Sigmoid colon (tissue), 7 donors: ENCODE data around the gene ELMO1. TPM values are rescaled to one million over a fixed set of nuclear protein-coding genes. Genes with fewer than 3 reads are reported as not detected.

Source experiments
- DNase-seq: peaks from one replicate; pipeline ENCODE4 v3.0.0-alpha.2; 2019
- H3K27ac ChIP-seq, 4 donors: fragments of 200-600 bp; sonication (generic); one replicate each; pipeline ENCODE4 v1.5.1; 2016 to 2019; ENCODE audit warnings: mild to moderate bottlenecking in 1 of 4
- H3K27me3 ChIP-seq, 3 donors: fragments of 200-600 bp; sonication (generic); one replicate each; pipeline ENCODE4 v1.5.1; 2019; ENCODE audit warnings: mild to moderate bottlenecking in 1 of 3
- H3K36me3 ChIP-seq, 4 donors: fragments of 200-600 bp; sonication (generic); one replicate each; pipeline ENCODE4 v1.5.1; 2016 to 2019
- H3K4me1 ChIP-seq, 4 donors: fragments of 200-600 bp; sonication (generic); one replicate each; pipeline ENCODE4 v1.5.1; 2017 to 2019
- H3K4me3 ChIP-seq, 4 donors: fragments of 200-600 bp; sonication (generic); one replicate each; pipeline ENCODE4 v1.5.1; 2017 to 2019; ENCODE audit warnings: mild to moderate bottlenecking in 2 of 4, moderate library complexity in 1 of 4
- H3K9me3 ChIP-seq, 4 donors: fragments of 200-600 bp in 3 of 4; sonication (generic) in 3 of 4; one replicate each; pipeline versions ENCODE4 v1.5.1 to v1.6.1; 2013 to 2019
- CTCF ChIP-seq, 4 experiments: fragments of 450-650 bp in 3 of 4; fragments of 200-600 bp in 1 of 4; IDR thresholded peaks; one replicate each; pipeline ENCODE4 v1.5.1; 2016 to 2019; ENCODE audit warnings: antibody characterized with exemption in 4 of 4, mild to moderate bottlenecking in 3 of 4, moderate library complexity in 2 of 4
- EP300 ChIP-seq, 4 donors: sonication (generic); formaldehyde crosslinking; IDR thresholded peaks; one replicate each; pipeline ENCODE4 v1.6.1; 2017; ENCODE audit warnings: antibody characterized with exemption in 4 of 4
- POLR2A ChIP-seq, 2 donors: fragments of 450-650 bp; IDR thresholded peaks; one replicate each; pipeline ENCODE4 v1.6.1; 2016; ENCODE audit warnings: antibody characterized with exemption in 2 of 2, mild to moderate bottlenecking in 2 of 2, moderate library complexity in 2 of 2
- POLR2AphosphoS5 ChIP-seq, 4 donors: sonication (generic); formaldehyde crosslinking; IDR thresholded peaks; one replicate each; pipeline ENCODE4 v1.6.1; 2017; ENCODE audit warnings: antibody characterized with exemption in 4 of 4
- WGBS, 2 donors: extraction: QIAGEN DNeasy Blood & Tissue Kit; methylation state at CpG; one replicate each; pipeline ENCODE4 v1.1.7; 2013; 5-methylcytosine and 5-hydroxymethylcytosine counted together
- intact Hi-C: fragments of 100-400 bp; cut with DNase I; formaldehyde crosslinking; loops from one replicate; pipeline ENCODE4 v1.15.1; 2023
- polyA plus RNA-seq, 3 donors: library from polyadenylated mRNA; stranded (reverse); fragments of 200-250 nt; gene quantifications; one replicate each; pipeline ENCODE4 v1.2.3, GENCODE V29; 2013
- total RNA-seq, 4 donors: library from RNA; depleted of rRNA; stranded (reverse); fragments of >200 nt; gene quantifications; one replicate each; pipeline ENCODE4 v1.1.0, GENCODE V29; 2016
- donor health status: healthy with polysubstance abuse.
- donor health status: Bipolar disorder and iron deficiency.
- donor health status: healthy.

The ELMO1 gene
- total and polyA plus RNA-seq, 7 donors: 2.3 to 63.1 (median 33.9) TPM

GRCh38 chr7:36937754-36938563 is 510.7 kb downstream of the ELMO1 start:
- Histone ChIP-seq H3K27ac (no peak overlapping the region), H3K36me3 (no peaks in the 10 kb centered on the region), H3K9me3 (peaks cover 10 to 40% (median 30%) of the 10 kb centered on the region in 4 donors), H3K4me3 (no peak overlapping the region), H3K4me1 (no peaks in the 10 kb centered on the region), H3K27me3 (no peaks in the 10 kb centered on the region)
- DNase-seq: no peak
- WGBS, 2 donors: 95 to 96% methylated on average over 2 of the region's 2 CpGs
- no peak for TF ChIP-seq POLR2A (IDR thresholded peaks at IDR 0.05)
- TF ChIP-seq POLR2AphosphoS5 (IDR thresholded peaks at IDR 0.05): no peak
- no peak for TF ChIP-seq CTCF (IDR thresholded peaks at IDR 0.05)
- TF ChIP-seq EP300 (IDR thresholded peaks at IDR 0.05): no peak
- intact Hi-C loops: no loop called here

- H3K9me3 ChIP-seq: peaks cover 5 to 12% (median 7%) of the 10 kb centered on the region in 4 donors
- no peaks in the 10 kb centered on the region for H3K27me3 ChIP-seq
- intact Hi-C loops: no loop called here
- no peak overlapping the region for H3K27ac ChIP-seq
- no peaks in the 10 kb centered on the region for H3K36me3 ChIP-seq
- no peak for DNase-seq
- TF ChIP-seq CTCF (IDR thresholded peaks at IDR 0.05) (no peak), EP300 (IDR thresholded peaks at IDR 0.05) (no peak), POLR2AphosphoS5 (IDR thresholded peaks at IDR 0.05) (no peak), POLR2A (IDR thresholded peaks at IDR 0.05) (no peak)
- H3K4me3 ChIP-seq: no peak overlapping the region
- no peaks in the 10 kb centered on the region for H3K4me1 ChIP-seq
- 95% methylated on average over 1 of the region's 1 CpG for WGBS, 2 donors
Measured at GRCh38 chr7:36931892-36932291, 516.8 kb downstream of the ELMO1 start.

- H3K36me3 ChIP-seq: no peaks in the 10 kb centered on the region
- H3K27me3 ChIP-seq: no peaks in the 10 kb centered on the region
- no peaks in the 10 kb centered on the region for H3K9me3 ChIP-seq
- no peak overlapping the region for H3K27ac ChIP-seq
- WGBS, 2 donors: 94 to 97% methylated on average over 4 of the region's 4 CpGs
- intact Hi-C loops: no loop called here
- TF ChIP-seq EP300 (IDR thresholded peaks at IDR 0.05) (no peak), CTCF (IDR thresholded peaks at IDR 0.05) (no peak), POLR2A (IDR thresholded peaks at IDR 0.05) (no peak), POLR2AphosphoS5 (IDR thresholded peaks at IDR 0.05) (no peak)
- H3K4me3 ChIP-seq: no peak overlapping the region
- no peak for DNase-seq
- no peaks in the 10 kb centered on the region for H3K4me1 ChIP-seq
Measured at GRCh38 chr7:36929791-36930190, 518.9 kb downstream of the ELMO1 start.

DNA sequence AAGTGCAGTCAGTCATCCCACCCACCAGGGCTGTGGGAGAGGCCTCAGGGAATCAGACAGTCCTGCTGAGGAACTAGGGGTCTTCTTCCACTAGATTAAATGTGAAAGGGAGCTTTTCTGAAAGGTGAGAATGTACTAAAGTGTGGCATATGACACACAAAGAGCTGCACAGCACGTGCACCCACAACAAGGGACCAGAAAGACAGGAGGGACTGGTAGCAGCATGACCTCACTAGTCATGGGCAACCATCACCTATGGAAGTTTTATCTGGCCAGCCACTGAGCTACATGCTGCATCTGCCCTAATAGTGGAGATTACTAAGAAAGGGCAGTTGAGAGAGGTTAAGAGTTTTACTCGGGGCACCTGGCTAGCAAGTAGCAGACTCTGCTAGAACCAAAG is 519.9 kb downstream of the ELMO1 start:
- H3K9me3 ChIP-seq: no peaks in the 10 kb centered on the region
- peaks cover 0 to 9% (median 5%) of the 10 kb centered on the region in 4 donors for H3K4me1 ChIP-seq
- TF ChIP-seq POLR2A (IDR thresholded peaks at IDR 0.05): no peak
- no peak for TF ChIP-seq POLR2AphosphoS5 (IDR thresholded peaks at IDR 0.05)
- TF ChIP-seq EP300 (IDR thresholded peaks at IDR 0.05): no peak
- TF ChIP-seq CTCF (IDR thresholded peaks at IDR 0.05): no peak
- no peak overlapping the region for H3K27ac ChIP-seq
- H3K4me3 ChIP-seq: no peak overlapping the region
- 95 to 96% methylated on average over 2 of the region's 2 CpGs for WGBS, 2 donors
- intact Hi-C loops: no loop called here
- no peak for DNase-seq
- H3K36me3 ChIP-seq: no peaks in the 10 kb centered on the region
- no peaks in the 10 kb centered on the region for H3K27me3 ChIP-seq
